Right cardiac atrium (tissue), 5 donors: ENCODE data around the gene ABCE1. TPM values are rescaled to one million over a fixed set of nuclear protein-coding genes. Genes with fewer than 3 reads are reported as not detected.

Experiments
- ATAC-seq, 2 donors: fragments of 200-7000 bp; cut with Tn5 transposase; one replicate each; pipeline versions ENCODE4 v1.8.0 to v1.9.1; 2020; ENCODE audit warnings: moderate library complexity in 2 of 2, mild to moderate bottlenecking in 1 of 2
- DNase-seq, 3 donors: peaks; one replicate each; pipeline ENCODE4 v3.0.0-alpha.2; 2020
- H3K27ac ChIP-seq: one replicate; pipeline ENCODE4 v1.5.1; 2013; ENCODE audit warnings: mild to moderate bottlenecking, low read length, control low read depth, moderate library complexity
- H3K27me3 ChIP-seq: one replicate; pipeline ENCODE4 v1.6.1; 2013; ENCODE audit not compliant: control insufficient read depth, insufficient read depth
- H3K4me1 ChIP-seq: one replicate; pipeline ENCODE4 v1.6.1; 2013; ENCODE audit warnings: low read length; ENCODE audit not compliant: control insufficient read depth, insufficient read depth
- H3K4me3 ChIP-seq: one replicate; pipeline ENCODE4 v1.5.1; 2013; ENCODE audit warnings: low read length, control low read depth
- H3K9me3 ChIP-seq: one replicate; pipeline ENCODE4 v1.6.1; 2013; ENCODE audit warnings: low read length; ENCODE audit not compliant: control insufficient read depth
- WGBS: extraction: QIAGEN DNeasy Blood & Tissue Kit; methylation state at CpG from one replicate; pipeline ENCODE4 v1.1.7; 2013; 5-methylcytosine and 5-hydroxymethylcytosine counted together
- intact Hi-C, 4 donors: fragments of 100-400 bp; cut with DNase I; formaldehyde crosslinking; loops; one replicate each; pipeline versions ENCODE4 v1.11.0 to v1.14.0; 2022 to 2023
- polyA plus RNA-seq: library from polyadenylated mRNA; stranded (reverse); fragments of 200-250 nt; gene quantifications from one replicate; pipeline ENCODE4 v1.2.3, GENCODE V29; 2013
- total RNA-seq, 4 donors: library from RNA; stranded (reverse); fragmentation: NEBNext Ultra II Directional; extraction: Animal tissue kit (Norgen Biotek cat#: 25700); gene quantifications; one replicate each; pipeline ENCODE4 v1.2.1, GENCODE V29; 2021
- donor health status: healthy with polysubstance abuse.
- donor health status: DM: no; HTN: yes; CAD: no.
- donor health status: DM: no; HTN: no; CAD: no.
- donor health status: DM: no; HTN: yes; CAD: no; lungs with severe emphysema.
- donor health status: DM: yes; HTN: yes; CAD: no.

Gene ABCE1
- total and polyA plus RNA-seq, 5 donors = 15.7 to 41.9 (median 29.9) TPM

- Histone ChIP-seq H3K9me3 (no peaks in the 10 kb centered on the region), H3K27me3 (no peaks in the 10 kb centered on the region), H3K27ac (no peak overlapping the region), H3K4me1 (peaks cover 2% of the 10 kb centered on the region), H3K4me3 (no peak overlapping the region)
- ATAC-seq (peak; percentile 56 to 72), DNase-seq (no peak)
- 72% methylated on average over 2 of the region's 2 CpGs for WGBS
- intact Hi-C loops = loop anchor here in 1 of 4 donors (10.0 kb wide), 1 partner anchor 461 kb away; the partner anchor contains the start of gene MMAA
Observed at GRCh38 chr4:145153181-145153903, 55.2 kb downstream of the ABCE1 start.

GRCh38 chr4:145153904-145154298, 55.8 kb downstream of the ABCE1 start:
- 71% methylated on average over 1 of the region's 1 CpG for WGBS
- H3K27ac ChIP-seq = no peak overlapping the region
- H3K4me3 ChIP-seq = no peak overlapping the region
- H3K4me1 ChIP-seq = peaks cover 2% of the 10 kb centered on the region
- intact Hi-C loops = loop anchor here in 1 of 4 donors (10.0 kb wide), 1 partner anchor 461 kb away; the partner anchor contains the start of gene MMAA
- no peaks in the 10 kb centered on the region for H3K9me3 ChIP-seq
- no peak for DNase-seq
- no peak for ATAC-seq
- H3K27me3 ChIP-seq = no peaks in the 10 kb centered on the region

- ATAC-seq = peak; percentile 76 to 80
- Histone ChIP-seq H3K4me1 (peaks cover 2% of the 10 kb centered on the region), H3K27ac (no peak overlapping the region), H3K9me3 (no peaks in the 10 kb centered on the region), H3K4me3 (no peak overlapping the region), H3K27me3 (no peaks in the 10 kb centered on the region)
- no peak for DNase-seq
- intact Hi-C loops = loop anchor here in 1 of 4 donors (10.0 kb wide), 1 partner anchor 460 kb away; the partner anchor contains the start of gene MMAA
- 84% methylated on average over 1 of the region's 1 CpG for WGBS
Observed at GRCh38 chr4:145154573-145154972, 56.5 kb downstream of the ABCE1 start.

GRCh38 chr4:145155268-145155870, 57.3 kb downstream of the ABCE1 start:
- Histone ChIP-seq H3K27me3 (no peaks in the 10 kb centered on the region), H3K4me3 (no peak overlapping the region), H3K4me1 (peaks cover 2% of the 10 kb centered on the region), H3K9me3 (no peaks in the 10 kb centered on the region), H3K27ac (no peak overlapping the region)
- intact Hi-C loops = loop anchor here in 1 of 4 donors (10.0 kb wide), 1 partner anchor 459 kb away; the partner anchor contains the start of gene MMAA
- 69% methylated on average over 2 of the region's 2 CpGs for WGBS
- no peak for DNase-seq
- ATAC-seq = no peak

- H3K9me3 ChIP-seq = no peaks in the 10 kb centered on the region
- H3K4me3 ChIP-seq = no peak overlapping the region
- DNase-seq (no peak), ATAC-seq (no peak)
- 93% methylated on average over 2 of the region's 2 CpGs for WGBS
- no peak overlapping the region for H3K27ac ChIP-seq
- H3K27me3 ChIP-seq = no peaks in the 10 kb centered on the region
- H3K4me1 ChIP-seq = peaks cover 2% of the 10 kb centered on the region
- intact Hi-C loops = loop anchor here in 1 of 4 donors (10.0 kb wide), 1 partner anchor 458 kb away; the partner anchor contains the start of gene MMAA
Observed at GRCh38 chr4:145156986-145157385, 58.9 kb downstream of the ABCE1 start.

GRCh38 chr4:145161549-145161948, 63.4 kb downstream of the ABCE1 start:
- Histone ChIP-seq H3K27me3 (no peaks in the 10 kb centered on the region), H3K9me3 (no peaks in the 10 kb centered on the region), H3K27ac (no peak overlapping the region), H3K4me3 (no peak overlapping the region), H3K4me1 (no peaks in the 10 kb centered on the region)
- intact Hi-C loops = no loop called here
- WGBS = 46% methylated on average over 2 of the region's 2 CpGs
- DNase-seq (no peak), ATAC-seq (no peak)

GRCh38 chr4:145167887-145168286, 69.8 kb downstream of the ABCE1 start:
- no peak for ATAC-seq
- intact Hi-C loops = no loop called here
- H3K4me3 ChIP-seq = no peak overlapping the region
- no peak overlapping the region for H3K27ac ChIP-seq
- H3K4me1 ChIP-seq = peaks cover 2% of the 10 kb centered on the region
- WGBS = 98% methylated on average over 2 of the region's 2 CpGs
- no peaks in the 10 kb centered on the region for H3K27me3 ChIP-seq
- DNase-seq = no peak
- no peaks in the 10 kb centered on the region for H3K9me3 ChIP-seq

GRCh38 chr4:145168581-145169187, 70.6 kb downstream of the ABCE1 start:
- DNase-seq (no peak), ATAC-seq (no peak)
- intact Hi-C loops = no loop called here
- Histone ChIP-seq H3K4me3 (no peak overlapping the region), H3K4me1 (peaks cover 2% of the 10 kb centered on the region), H3K9me3 (no peaks in the 10 kb centered on the region), H3K27me3 (no peaks in the 10 kb centered on the region), H3K27ac (no peak overlapping the region)
- 90% methylated on average over 2 of the region's 2 CpGs for WGBS

GRCh38 chr4:145170223-145170622, 72.1 kb downstream of the ABCE1 start:
- 57% methylated on average over 1 of the region's 1 CpG for WGBS
- ATAC-seq (peak in 1 of 2 donors; percentile 29), DNase-seq (no peak)
- Histone ChIP-seq H3K9me3 (no peaks in the 10 kb centered on the region), H3K4me3 (no peak overlapping the region), H3K27me3 (no peaks in the 10 kb centered on the region), H3K27ac (no peak overlapping the region), H3K4me1 (peaks cover 2% of the 10 kb centered on the region)
- intact Hi-C loops = no loop called here

GRCh38 chr4:145171911-145172310, 73.8 kb downstream of the ABCE1 start:
- DNase-seq (no peak), ATAC-seq (peak in 1 of 2 donors; percentile 36)
- WGBS = 80% methylated on average over 1 of the region's 1 CpG
- Histone ChIP-seq H3K9me3 (no peaks in the 10 kb centered on the region), H3K4me3 (no peak overlapping the region), H3K27ac (no peak overlapping the region), H3K27me3 (no peaks in the 10 kb centered on the region), H3K4me1 (peaks cover 5% of the 10 kb centered on the region)
- intact Hi-C loops = no loop called here
